GM18861 (cell line): Measurements from ENCODE around the gene TNRC6A.
"Not testable (repeated sequence)": the region's sequence is repeated elsewhere in the genome, so short reads cannot be mapped to it uniquely, and the experiment has no call there.

ENCODE experiments used
- ATAC-seq: cut with Tn5 transposase; IDR thresholded peaks from one replicate; pipeline ENCODE4 v1.9.1; 2021; ENCODE audit not compliant: unreplicated experiment

TNRC6A gene

GRCh38 chr16:24841291-24841690 lies 111.8 kb downstream of the TNRC6A start:
- ATAC-seq: no peak

GRCh38 chr16:24844101-24845030 lies 114.9 kb downstream of the TNRC6A start:
- ATAC-seq: no peak

- ATAC-seq: not testable (repeated sequence)
Observed at GRCh38 chr16:24845031-24845365, 115.5 kb downstream of the TNRC6A start.

- no peak for ATAC-seq
Observed at GRCh38 chr16:24845726-24846547, 116.5 kb downstream of the TNRC6A start, which contains the start of gene SLC5A11. SLC5A11 (plus strand) TSS chr16:24845963; CDS start chr16:24858644, 12,681 bp downstream.

- no peak for ATAC-seq
Observed at GRCh38 chr16:24846548-24847357, 117.3 kb downstream of the TNRC6A start.

- no peak for ATAC-seq
Observed at GRCh38 chr16:24847358-24847664, 117.9 kb downstream of the TNRC6A start.

GRCh38 chr16:24848065-24848464 lies 118.6 kb downstream of the TNRC6A start:
- no peak for ATAC-seq

GRCh38 chr16:24849641-24850040 lies 120.2 kb downstream of the TNRC6A start:
- no peak for ATAC-seq

- ATAC-seq: no peak
Observed at GRCh38 chr16:24850289-24850938, 121.0 kb downstream of the TNRC6A start.

GRCh38 chr16:24851700-24852099 lies 122.2 kb downstream of the TNRC6A start:
- ATAC-seq: no peak

GRCh38 chr16:24852281-24852721 lies 122.8 kb downstream of the TNRC6A start:
- ATAC-seq: no peak

- ATAC-seq: no peak
Observed at GRCh38 chr16:24853169-24853824, 123.8 kb downstream of the TNRC6A start.

- ATAC-seq: no peak
Observed at GRCh38 chr16:24853830-24854229, 124.4 kb downstream of the TNRC6A start.

- no peak for ATAC-seq
Observed at GRCh38 chr16:24854607-24855171, 125.2 kb downstream of the TNRC6A start.

GRCh38 chr16:24855678-24856077 lies 126.2 kb downstream of the TNRC6A start:
- no peak for ATAC-seq

- not testable (repeated sequence) for ATAC-seq
Observed at GRCh38 chr16:24856871-24857270, 127.4 kb downstream of the TNRC6A start.

GRCh38 chr16:24858219-24859041 lies 129.0 kb downstream of the TNRC6A start:
- ATAC-seq: no peak

GRCh38 chr16:24861461-24861860 lies 132.0 kb downstream of the TNRC6A start:
- ATAC-seq: no peak
